IPS-15b (cell line): ENCODE results near the gene KCTD13.

Experiments used
- H3K27me3 ChIP-seq: one replicate; pipeline ENCODE4 v1.6.1; 2013; ENCODE audit warnings: low read length; ENCODE audit not compliant: control insufficient read depth, insufficient read depth
- H3K36me3 ChIP-seq: one replicate; pipeline ENCODE4 v1.6.1; 2013; ENCODE audit warnings: low read length; ENCODE audit not compliant: control insufficient read depth, insufficient read depth
- H3K4me1 ChIP-seq: one replicate; pipeline ENCODE4 v1.6.1; 2013; ENCODE audit warnings: mild to moderate bottlenecking, low read length; ENCODE audit not compliant: control insufficient read depth, insufficient read depth
- H3K4me3 ChIP-seq: one replicate; pipeline ENCODE4 v1.5.1; 2013; ENCODE audit warnings: low read depth, low read length
- H3K9ac ChIP-seq: one replicate; pipeline ENCODE4 v1.6.1; 2013; ENCODE audit warnings: low read depth, mild to moderate bottlenecking, low read length
- H3K9me3 ChIP-seq: one replicate; pipeline ENCODE4 v1.6.1; 2013; ENCODE audit warnings: mild to moderate bottlenecking, low read length; ENCODE audit not compliant: control insufficient read depth, insufficient read depth

Gene KCTD13

DNA sequence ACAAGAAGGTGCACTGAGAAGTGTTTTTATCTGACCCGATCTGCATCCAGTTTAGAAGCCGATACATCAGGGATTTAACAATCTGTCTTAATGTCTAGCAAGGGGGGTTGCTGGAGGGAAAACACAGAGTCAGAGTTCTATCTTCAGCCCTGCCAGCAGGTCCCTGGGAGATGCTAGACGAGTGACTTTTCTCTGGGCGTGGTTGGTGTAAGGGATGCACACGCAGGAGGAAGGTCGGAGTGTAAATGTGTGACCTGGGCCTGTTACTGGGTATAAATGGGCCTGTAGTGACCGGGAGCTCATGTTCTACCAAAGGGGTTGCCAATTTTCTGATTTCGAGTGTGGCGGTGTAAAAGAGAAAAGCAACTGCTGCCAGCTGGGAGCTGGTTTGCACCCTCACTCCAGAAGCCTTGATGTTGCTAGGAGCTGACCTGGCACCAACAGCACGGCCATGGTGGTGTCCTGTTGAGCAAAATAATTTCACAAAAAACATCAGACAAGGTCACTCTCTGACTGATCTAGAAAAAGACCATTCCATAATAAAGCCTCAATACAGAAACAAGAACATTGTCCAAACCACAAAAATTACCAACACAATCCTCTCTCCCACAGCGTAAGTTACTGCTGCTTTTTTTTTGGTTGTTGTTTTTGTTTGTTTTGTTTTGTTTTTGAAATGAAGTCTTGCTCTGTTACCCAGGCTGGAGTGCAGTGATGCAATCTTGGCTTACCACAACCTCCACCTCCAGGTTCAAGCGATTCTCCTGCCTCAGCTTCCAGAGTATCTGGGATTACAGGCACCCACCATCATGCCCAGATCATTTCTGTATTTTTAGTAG, 1.3 kb upstream of the KCTD13 start:
- no peaks in the 10 kb centered on the region for H3K9me3 ChIP-seq
- peak overlapping the region; percentile 86 for H3K4me3 ChIP-seq
- H3K4me1 ChIP-seq: no peaks in the 10 kb centered on the region
- H3K27me3 ChIP-seq: no peaks in the 10 kb centered on the region
- no peak overlapping the region for H3K9ac ChIP-seq
- no peaks in the 10 kb centered on the region for H3K36me3 ChIP-seq

- Histone ChIP-seq H3K27me3 (no peaks in the 10 kb centered on the region), H3K36me3 (no peaks in the 10 kb centered on the region), H3K9me3 (no peaks in the 10 kb centered on the region), H3K4me1 (no peaks in the 10 kb centered on the region), H3K9ac (peak overlapping the region; percentile 50), H3K4me3 (peak overlapping the region; percentile 86)
Measured at GRCh38 chr16:29926711-29927052, 656 bp upstream of the KCTD13 start.

- Histone ChIP-seq H3K36me3 (no peaks in the 10 kb centered on the region), H3K4me1 (no peaks in the 10 kb centered on the region), H3K9me3 (no peaks in the 10 kb centered on the region), H3K4me3 (peak overlapping the region; percentile 86), H3K27me3 (no peaks in the 10 kb centered on the region), H3K9ac (no peak overlapping the region)
Measured at GRCh38 chr16:29925105-29925756, 795 bp downstream of the KCTD13 start.

GRCh38 chr16:29922986-29923501, 3.0 kb downstream of the KCTD13 start:
- H3K4me3 ChIP-seq: no peak overlapping the region
- peaks cover 3% of the 10 kb centered on the region for H3K36me3 ChIP-seq
- H3K27me3 ChIP-seq: no peaks in the 10 kb centered on the region
- H3K9me3 ChIP-seq: no peaks in the 10 kb centered on the region
- no peak overlapping the region for H3K9ac ChIP-seq
- no peaks in the 10 kb centered on the region for H3K4me1 ChIP-seq

- no peak overlapping the region for H3K4me3 ChIP-seq
- no peaks in the 10 kb centered on the region for H3K4me1 ChIP-seq
- H3K27me3 ChIP-seq: no peaks in the 10 kb centered on the region
- peaks cover 3% of the 10 kb centered on the region for H3K36me3 ChIP-seq
- no peak overlapping the region for H3K9ac ChIP-seq
- H3K9me3 ChIP-seq: no peaks in the 10 kb centered on the region
Measured at GRCh38 chr16:29922326-29922725, 3.7 kb downstream of the KCTD13 start.

GRCh38 chr16:29921034-29921385, 5.0 kb downstream of the KCTD13 start:
- H3K27me3 ChIP-seq: no peaks in the 10 kb centered on the region
- H3K36me3 ChIP-seq: peaks cover 3% of the 10 kb centered on the region
- no peak overlapping the region for H3K4me3 ChIP-seq
- H3K9ac ChIP-seq: no peak overlapping the region
- no peaks in the 10 kb centered on the region for H3K4me1 ChIP-seq
- H3K9me3 ChIP-seq: no peaks in the 10 kb centered on the region

DNA sequence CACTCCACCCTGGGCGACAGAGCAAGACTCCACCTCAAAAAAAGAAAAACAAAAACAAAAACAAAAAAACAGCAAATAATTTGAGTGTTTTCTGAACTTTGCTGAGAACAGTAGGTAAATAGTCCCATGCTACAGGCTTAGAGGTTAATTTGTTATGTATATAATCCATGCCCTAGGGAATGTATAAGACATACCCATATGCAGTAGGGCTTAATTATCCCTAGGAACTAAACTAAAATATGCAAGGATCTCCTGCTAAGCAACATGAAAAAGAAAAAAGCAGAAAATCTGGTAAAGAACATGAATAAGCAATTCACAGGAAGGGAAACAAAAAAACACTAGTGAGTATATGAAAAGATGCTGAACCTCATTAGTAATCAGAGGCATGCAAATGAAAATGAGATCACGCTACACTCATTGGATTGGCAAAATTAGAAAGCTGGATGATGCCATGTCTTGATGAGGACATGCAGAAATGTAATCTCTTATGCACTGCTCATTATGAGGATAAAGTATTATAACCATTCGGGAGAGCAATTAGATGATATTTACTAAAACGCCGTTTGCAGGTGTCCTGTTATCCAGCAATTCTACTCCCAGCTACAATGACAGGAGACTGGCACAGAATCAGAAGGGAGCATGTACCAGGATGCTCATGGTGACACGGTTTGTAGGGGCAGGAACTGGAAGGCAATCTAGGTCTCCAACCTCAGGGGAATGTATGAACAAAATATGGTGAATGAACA, 5.6 kb downstream of the KCTD13 start:
- H3K4me1 ChIP-seq: no peaks in the 10 kb centered on the region
- H3K9ac ChIP-seq: no peak overlapping the region
- H3K9me3 ChIP-seq: no peaks in the 10 kb centered on the region
- H3K4me3 ChIP-seq: no peak overlapping the region
- peaks cover 3% of the 10 kb centered on the region for H3K36me3 ChIP-seq
- H3K27me3 ChIP-seq: no peaks in the 10 kb centered on the region

GRCh38 chr16:29916979-29917378, 9.0 kb downstream of the KCTD13 start:
- Histone ChIP-seq H3K27me3 (no peaks in the 10 kb centered on the region), H3K9ac (no peak overlapping the region), H3K4me1 (peaks cover under 1% of the 10 kb centered on the region), H3K36me3 (peaks cover 3% of the 10 kb centered on the region), H3K4me3 (no peak overlapping the region), H3K9me3 (no peaks in the 10 kb centered on the region)

GRCh38 chr16:29915590-29916247, 10.3 kb downstream of the KCTD13 start:
- peaks cover 3% of the 10 kb centered on the region for H3K36me3 ChIP-seq
- H3K27me3 ChIP-seq: no peaks in the 10 kb centered on the region
- H3K4me3 ChIP-seq: no peak overlapping the region
- no peak overlapping the region for H3K9ac ChIP-seq
- no peaks in the 10 kb centered on the region for H3K9me3 ChIP-seq
- H3K4me1 ChIP-seq: peaks cover 2% of the 10 kb centered on the region

GRCh38 chr16:29913514-29913913, 12.5 kb downstream of the KCTD13 start:
- H3K9me3 ChIP-seq: no peaks in the 10 kb centered on the region
- H3K9ac ChIP-seq: no peak overlapping the region
- no peaks in the 10 kb centered on the region for H3K36me3 ChIP-seq
- H3K4me1 ChIP-seq: peaks cover 2% of the 10 kb centered on the region
- H3K27me3 ChIP-seq: no peaks in the 10 kb centered on the region
- no peak overlapping the region for H3K4me3 ChIP-seq

DNA sequence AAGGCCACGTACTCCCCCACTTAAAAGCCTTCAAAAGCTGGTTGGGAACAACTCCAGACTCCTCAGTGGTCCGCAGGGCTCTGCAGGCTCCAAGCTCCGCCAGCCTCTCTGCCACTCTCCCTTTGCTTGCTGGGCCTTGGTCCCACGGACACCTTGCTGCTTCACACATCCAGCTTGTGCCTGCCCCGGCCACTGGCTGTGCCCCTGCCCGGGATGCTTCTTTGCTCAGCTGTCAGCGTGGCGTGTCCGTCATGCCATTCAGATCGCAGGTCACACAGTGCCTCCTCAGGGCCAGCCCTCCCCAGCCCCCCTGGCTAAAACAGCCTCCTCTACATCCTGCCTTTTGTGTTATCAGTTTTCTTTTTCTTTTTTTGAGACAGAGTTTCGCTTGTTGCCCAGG, 13.9 kb downstream of the KCTD13 start:
- Histone ChIP-seq H3K9me3 (no peaks in the 10 kb centered on the region), H3K4me3 (no peak overlapping the region), H3K27me3 (no peaks in the 10 kb centered on the region), H3K4me1 (peaks cover 2% of the 10 kb centered on the region), H3K9ac (no peak overlapping the region), H3K36me3 (peaks cover under 1% of the 10 kb centered on the region)
